Activated CD4-positive, alpha-beta memory T cell treated with anti-CD3 and anti-CD28 coated beads for 36 hours (primary cell): ENCODE results near the gene AKR1C4. TPM values are rescaled to one million over a fixed set of nuclear protein-coding genes. Genes with fewer than 3 reads are reported as not detected.
"Not testable (repeated sequence)": the region's sequence is repeated elsewhere in the genome, so short reads cannot be mapped to it uniquely, and the experiment has no call there.

Source experiments
- CTCF ChIA-PET: fragments of 350-600 bp; sonication (Branson Sonifier 250); formaldehyde crosslinking; loops from one replicate; lab custom pipeline; 2021; ENCODE audit warnings: antibody characterized with exemption, inconsistent platforms; lab: Charles Lee
- POLR2A ChIA-PET: fragments of 350-600 bp; sonication (Branson Sonifier 250); formaldehyde crosslinking; loops from one replicate; lab custom pipeline; 2021; ENCODE audit warnings: antibody characterized with exemption; lab: Charles Lee
- DNase-seq: peaks from one replicate; pipeline ENCODE4 v3.0.0-alpha.2; 2020
- H3K27ac Mint-ChIP-seq: one replicate; pipeline ENCODE4 v1.8.0; 2021; ENCODE audit warnings: mixed read lengths
- H3K27me3 Mint-ChIP-seq: one replicate; pipeline ENCODE4 v1.8.0; 2021; ENCODE audit warnings: mixed read lengths
- H3K36me3 Mint-ChIP-seq: one replicate; pipeline ENCODE4 v1.8.0; 2021; ENCODE audit warnings: mixed read lengths
- H3K4me1 Mint-ChIP-seq: one replicate; pipeline ENCODE4 v1.8.0; 2021; ENCODE audit warnings: low read depth, mixed read lengths
- H3K4me3 Mint-ChIP-seq: one replicate; pipeline ENCODE4 v1.8.0; 2021; ENCODE audit warnings: mild to moderate bottlenecking, mixed read lengths
- H3K9me3 Mint-ChIP-seq: one replicate; pipeline ENCODE4 v1.8.0; 2021; ENCODE audit warnings: mixed read lengths
- intact Hi-C: fragments of 100-400 bp; cut with micrococcal nuclease; formaldehyde crosslinking; loops from one replicate; pipeline ENCODE4 v1.15.1; 2023
- total RNA-seq, 2 experiments: library from RNA; stranded (reverse); gene quantifications; one replicate each; pipeline ENCODE4 v1.2.3, GENCODE V29; 2021

AKR1C4 gene
- total RNA-seq, 2 experiments from 2014 or later, result not detected

GRCh38 chr10:5210261-5210660 lies 13.6 kb downstream of the AKR1C4 start:
- intact Hi-C loops, H3K4me1 Mint-ChIP-seq, H3K36me3 Mint-ChIP-seq, H3K9me3 Mint-ChIP-seq, H3K4me3 Mint-ChIP-seq, H3K27ac Mint-ChIP-seq, H3K27me3 Mint-ChIP-seq: not testable (repeated sequence)
- peak; percentile 19 for DNase-seq
- POLR2A ChIA-PET, result interaction anchor here (0.7 to 1.2 kb wide), 2 partner anchors 59 to 115 kb away, joined by 3 read pairs; no protein-coding TSS in a partner anchor
- CTCF ChIA-PET, result interaction anchor here (0.6 to 1.2 kb wide), 5 partner anchors 17 to 361 kb away, joined by 3 read pairs; no protein-coding TSS in a partner anchor

DNA sequence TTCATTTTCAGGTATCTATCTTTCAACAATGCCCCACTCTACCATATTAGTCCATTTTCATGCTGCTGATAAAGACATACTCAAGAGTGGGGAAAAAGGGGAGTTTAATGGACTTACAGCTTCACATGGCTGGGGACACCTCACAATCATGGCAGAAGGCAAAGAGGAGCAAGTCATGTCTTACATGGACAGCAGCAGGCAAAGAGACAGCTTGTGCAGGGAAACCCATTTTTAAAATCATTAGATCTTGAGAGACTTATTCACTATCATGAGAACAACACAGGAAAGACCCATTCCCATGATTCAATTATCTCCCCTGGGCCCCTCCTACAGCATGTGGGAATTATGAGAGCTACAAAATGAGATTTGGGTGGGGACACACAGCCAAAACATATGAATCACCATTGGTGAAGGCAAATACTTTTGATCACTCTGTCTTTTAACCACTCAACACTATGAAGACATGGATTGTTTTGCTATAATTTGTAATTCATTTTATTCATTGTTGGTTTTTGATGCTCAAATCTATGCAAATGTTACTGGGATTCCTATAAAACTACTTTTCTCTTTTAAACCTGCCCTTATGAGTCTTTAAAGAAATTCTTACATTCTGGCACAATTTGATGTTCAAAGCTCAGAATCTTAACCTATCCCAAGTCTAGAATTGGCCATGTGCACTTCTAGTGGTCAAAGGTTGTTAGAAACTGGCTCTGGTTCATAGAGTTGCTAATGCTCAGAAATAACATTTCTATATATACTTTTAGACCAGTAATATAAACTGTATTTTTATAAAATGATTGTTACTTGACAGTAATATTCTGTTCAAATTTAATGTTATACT lies 15.3 kb downstream of the AKR1C4 start:
- H3K36me3 Mint-ChIP-seq, result peaks cover 15% of the 10 kb centered on the region
- intact Hi-C loops, result no loop called here

GRCh38 chr10:5216801-5217200 lies 20.2 kb downstream of the AKR1C4 start:
- intact Hi-C loops, result no loop called here
- ChIA-PET CTCF (no interaction called here), POLR2A (no interaction called here)
- Mint-ChIP-seq H3K27ac (no peak overlapping the region), H3K9me3 (peaks cover 4% of the 10 kb centered on the region), H3K27me3 (no peaks in the 10 kb centered on the region), H3K4me3 (no peak overlapping the region), H3K4me1 (no peaks in the 10 kb centered on the region), H3K36me3 (peaks cover 14% of the 10 kb centered on the region)
- DNase-seq, result no peak

More for the DNA sequence above, 15.3 kb downstream of the AKR1C4 start:
- ChIA-PET POLR2A (no interaction called here), CTCF (no interaction called here)
- DNase-seq, result no peak
- Mint-ChIP-seq H3K27me3 (no peaks in the 10 kb centered on the region), H3K9me3 (peaks cover 9% of the 10 kb centered on the region), H3K4me1 (no peaks in the 10 kb centered on the region), H3K27ac (no peak overlapping the region), H3K4me3 (no peak overlapping the region)

- no peaks in the 10 kb centered on the region for H3K27me3 Mint-ChIP-seq
- DNase-seq, result no peak
- no peak overlapping the region for H3K4me3 Mint-ChIP-seq
- intact Hi-C loops, result no loop called here
- H3K27ac Mint-ChIP-seq, result no peak overlapping the region
- H3K4me1 Mint-ChIP-seq, result no peaks in the 10 kb centered on the region
- peaks cover 4% of the 10 kb centered on the region for H3K9me3 Mint-ChIP-seq
- POLR2A ChIA-PET, result no interaction called here
- H3K36me3 Mint-ChIP-seq, result peaks cover 21% of the 10 kb centered on the region
- CTCF ChIA-PET, result no interaction called here
Observed at GRCh38 chr10:5219262-5219661, 22.6 kb downstream of the AKR1C4 start.

DNA sequence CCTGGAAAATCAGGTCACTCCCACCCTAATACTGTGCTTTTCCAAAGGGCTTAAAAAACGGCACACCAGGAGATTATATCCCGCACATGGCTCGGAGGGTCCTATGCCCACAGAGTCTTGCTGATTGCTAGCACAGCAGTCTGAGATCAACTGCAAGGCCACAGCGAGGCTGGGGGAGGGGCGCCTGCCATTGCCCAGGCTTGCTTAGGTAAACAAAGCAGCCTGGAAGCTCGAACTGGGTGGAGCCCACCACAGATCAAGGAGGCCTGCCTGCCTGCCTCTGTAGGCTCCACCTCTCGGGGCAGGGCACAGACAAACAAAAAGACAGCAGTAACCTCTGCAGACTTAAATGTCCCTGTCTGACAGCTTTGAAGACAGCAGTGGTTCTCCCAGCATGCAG lies 26.3 kb downstream of the AKR1C4 start:
- POLR2A ChIA-PET, H3K9me3 Mint-ChIP-seq, H3K4me1 Mint-ChIP-seq, H3K27ac Mint-ChIP-seq, H3K4me3 Mint-ChIP-seq, H3K27me3 Mint-ChIP-seq, DNase-seq, intact Hi-C loops: not testable (repeated sequence)
- CTCF ChIA-PET, result interaction anchor here (0.6 kb wide), 1 partner anchor 195 kb away, joined by 3 read pairs; no protein-coding TSS in a partner anchor
- H3K36me3 Mint-ChIP-seq, result peaks cover 14% of the 10 kb centered on the region

GRCh38 chr10:5229019-5229418 lies 32.4 kb downstream of the AKR1C4 start:
- no peaks in the 10 kb centered on the region for H3K4me1 Mint-ChIP-seq
- H3K36me3 Mint-ChIP-seq, result peaks cover 23% of the 10 kb centered on the region
- H3K27ac Mint-ChIP-seq, result no peak overlapping the region
- no peak overlapping the region for H3K4me3 Mint-ChIP-seq
- intact Hi-C loops, result no loop called here
- ChIA-PET CTCF (no interaction called here), POLR2A (no interaction called here)
- H3K9me3 Mint-ChIP-seq, result no peaks in the 10 kb centered on the region
- no peak for DNase-seq
- no peaks in the 10 kb centered on the region for H3K27me3 Mint-ChIP-seq

DNA sequence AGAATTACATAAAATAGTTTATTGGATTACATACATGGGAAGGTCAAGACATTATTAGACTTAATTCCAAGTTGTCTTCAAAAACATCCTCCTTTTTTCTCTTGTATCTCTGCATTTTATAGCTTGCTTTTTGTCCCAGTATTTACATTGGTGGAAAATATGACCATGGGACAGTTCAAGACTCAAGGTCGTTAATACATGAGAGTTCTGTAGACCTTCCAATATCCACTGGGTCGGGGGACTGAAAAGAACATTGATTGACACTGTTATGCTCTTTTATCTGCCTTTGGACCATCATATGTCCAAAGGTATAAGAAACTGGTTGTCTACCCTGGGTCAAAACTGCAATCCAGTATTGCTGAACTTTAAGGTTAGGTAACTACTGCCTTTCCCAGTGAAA lies 36.7 kb downstream of the AKR1C4 start:
- Mint-ChIP-seq H3K27ac (no peak overlapping the region), H3K36me3 (peaks cover 43% of the 10 kb centered on the region)
- POLR2A ChIA-PET, result no interaction called here

GRCh38 chr10:5234106-5234860 lies 37.6 kb downstream of the AKR1C4 start:
- H3K4me1 Mint-ChIP-seq, result no peaks in the 10 kb centered on the region
- DNase-seq, result no peak
- H3K9me3 Mint-ChIP-seq, result peaks cover 31% of the 10 kb centered on the region
- H3K27ac Mint-ChIP-seq, result no peak overlapping the region
- H3K27me3 Mint-ChIP-seq, result no peaks in the 10 kb centered on the region
- H3K4me3 Mint-ChIP-seq, result no peak overlapping the region
- CTCF ChIA-PET, result interaction anchor here (0.6 to 1.0 kb wide), 2 partner anchors 149 to 206 kb away, joined by 3 read pairs; no protein-coding TSS in a partner anchor
- peaks cover 52% of the 10 kb centered on the region for H3K36me3 Mint-ChIP-seq
- intact Hi-C loops, result no loop called here
- POLR2A ChIA-PET, result no interaction called here

More for the DNA sequence above, 36.7 kb downstream of the AKR1C4 start:
- Mint-ChIP-seq H3K27me3 (no peaks in the 10 kb centered on the region), H3K4me1 (no peaks in the 10 kb centered on the region), H3K4me3 (no peak overlapping the region), H3K9me3 (peaks cover 25% of the 10 kb centered on the region)
- CTCF ChIA-PET, result interaction anchor here (2.7 kb wide), 1 partner anchor 384 kb away, joined by 8 read pairs; no protein-coding TSS in a partner anchor
- intact Hi-C loops, result no loop called here
- DNase-seq, result no peak

DNA sequence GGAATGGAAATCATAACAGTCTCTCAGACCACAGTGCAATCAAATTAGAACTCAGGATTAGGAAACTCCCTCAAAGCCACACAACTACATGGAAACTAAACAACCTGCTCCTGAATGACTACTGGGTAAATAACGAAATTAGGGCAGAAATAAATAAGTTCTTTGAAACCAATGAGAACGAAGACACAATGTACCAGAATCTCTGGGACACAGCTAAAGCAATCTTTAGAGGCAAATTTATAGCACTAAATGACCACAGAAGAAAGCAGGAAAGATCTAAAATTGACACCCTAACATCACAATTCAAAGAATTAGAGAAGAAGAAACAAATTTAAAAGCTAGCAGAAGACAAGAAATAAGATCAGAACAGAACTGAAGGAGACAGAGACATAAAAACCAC lies 40.9 kb downstream of the AKR1C4 start:
- Mint-ChIP-seq H3K36me3 (peaks cover 64% of the 10 kb centered on the region), H3K9me3 (peaks cover 31% of the 10 kb centered on the region)
- H3K4me1 Mint-ChIP-seq, POLR2A ChIA-PET, H3K27me3 Mint-ChIP-seq, H3K4me3 Mint-ChIP-seq, DNase-seq, CTCF ChIA-PET, intact Hi-C loops, H3K27ac Mint-ChIP-seq: not testable (repeated sequence)

- ChIA-PET CTCF (no interaction called here), POLR2A (no interaction called here)
- peaks cover 40% of the 10 kb centered on the region for H3K36me3 Mint-ChIP-seq
Observed at GRCh38 chr10:5242585-5242984, 45.9 kb downstream of the AKR1C4 start.

GRCh38 chr10:5243521-5243987 lies 46.9 kb downstream of the AKR1C4 start:
- H3K27me3 Mint-ChIP-seq, result no peaks in the 10 kb centered on the region
- POLR2A ChIA-PET, result no interaction called here
- H3K27ac Mint-ChIP-seq, result no peak overlapping the region
- peaks cover 4% of the 10 kb centered on the region for H3K9me3 Mint-ChIP-seq
- no peak overlapping the region for H3K4me3 Mint-ChIP-seq
- DNase-seq, result no peak
- CTCF ChIA-PET, result no interaction called here
- peaks cover 8% of the 10 kb centered on the region for H3K4me1 Mint-ChIP-seq
- intact Hi-C loops, result no loop called here
- peaks cover 31% of the 10 kb centered on the region for H3K36me3 Mint-ChIP-seq

More at GRCh38 chr10:5242585-5242984, 45.9 kb downstream of the AKR1C4 start:
- peaks cover 8% of the 10 kb centered on the region for H3K4me1 Mint-ChIP-seq
- no peaks in the 10 kb centered on the region for H3K27me3 Mint-ChIP-seq
- DNase-seq, result no peak
- intact Hi-C loops, result no loop called here
- H3K27ac Mint-ChIP-seq, result no peak overlapping the region
- no peak overlapping the region for H3K4me3 Mint-ChIP-seq
- H3K9me3 Mint-ChIP-seq, result peaks cover 13% of the 10 kb centered on the region
